Measurements from ENCODE around the gene MAP2K5. TPM values are rescaled to one million over a fixed set of nuclear protein-coding genes. Genes with fewer than 3 reads are reported as not detected.

MAP2K5 gene
- total and polyA plus RNA-seq, 2 experiments from 2014 or later, result 12.4 to 13.7 TPM

DNA sequence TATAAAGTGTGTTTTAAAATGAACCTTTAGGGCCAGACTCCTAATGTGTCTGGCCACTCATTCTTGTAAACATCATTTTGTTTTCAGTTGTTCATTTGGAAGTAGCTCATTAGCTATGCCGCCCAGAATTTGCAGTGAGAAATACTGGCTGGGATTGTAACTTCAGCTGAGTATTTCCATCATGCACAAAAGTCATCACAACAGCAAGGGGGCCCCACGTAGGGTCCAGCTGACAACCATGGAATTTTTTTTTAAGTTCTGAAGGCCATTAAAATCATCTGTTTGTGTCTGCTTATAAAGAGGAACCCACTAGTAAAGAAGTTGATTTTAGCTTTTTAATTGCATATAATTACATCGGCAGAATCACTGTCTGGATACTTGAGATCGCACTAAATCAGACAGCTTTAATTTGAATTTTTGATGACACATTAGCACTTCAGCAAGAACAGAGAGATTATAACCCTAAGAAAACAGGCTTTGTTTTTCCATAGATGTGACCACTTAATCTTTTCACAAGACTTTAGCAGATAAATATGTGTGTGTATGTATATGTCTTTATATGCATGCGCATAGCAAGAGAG lies 236.6 kb downstream of the MAP2K5 start:
- no peaks in the 10 kb centered on the region for H3K4me1 ChIP-seq (ENCODE audit: insufficient read depth)
- no peak overlapping the region for H3K4me3 ChIP-seq
- no peaks in the 10 kb centered on the region for H3K36me3 ChIP-seq (replicated peaks; ENCODE audit: insufficient read depth, low read depth)
- WGBS (ENCODE audit: low lambda C conversion rate, missing lambda C conversion rate), result 75% methylated on average over 5 of the region's 5 CpGs
- H3K9me3 ChIP-seq (ENCODE audit: low read depth), result no peaks in the 10 kb centered on the region
- no peak for DNase-seq (ENCODE audit: low spot score)
- no peaks in the 10 kb centered on the region for H3K9me2 ChIP-seq (replicated peaks; ENCODE audit: insufficient read depth)
- H3K27ac ChIP-seq, result no peak overlapping the region
- no peak overlapping the region for H2AFZ ChIP-seq
- TF ChIP-seq EZH2phosphoT487 (IDR thresholded peaks at IDR 0.05; ENCODE audit: low read depth, severe bottlenecking, unreplicated experiment), result no peak
- no peak for TF ChIP-seq EZH2 (IDR thresholded peaks at IDR 0.05; ENCODE audit: borderline replicate concordance)
- TF ChIP-seq, protein P1, sequence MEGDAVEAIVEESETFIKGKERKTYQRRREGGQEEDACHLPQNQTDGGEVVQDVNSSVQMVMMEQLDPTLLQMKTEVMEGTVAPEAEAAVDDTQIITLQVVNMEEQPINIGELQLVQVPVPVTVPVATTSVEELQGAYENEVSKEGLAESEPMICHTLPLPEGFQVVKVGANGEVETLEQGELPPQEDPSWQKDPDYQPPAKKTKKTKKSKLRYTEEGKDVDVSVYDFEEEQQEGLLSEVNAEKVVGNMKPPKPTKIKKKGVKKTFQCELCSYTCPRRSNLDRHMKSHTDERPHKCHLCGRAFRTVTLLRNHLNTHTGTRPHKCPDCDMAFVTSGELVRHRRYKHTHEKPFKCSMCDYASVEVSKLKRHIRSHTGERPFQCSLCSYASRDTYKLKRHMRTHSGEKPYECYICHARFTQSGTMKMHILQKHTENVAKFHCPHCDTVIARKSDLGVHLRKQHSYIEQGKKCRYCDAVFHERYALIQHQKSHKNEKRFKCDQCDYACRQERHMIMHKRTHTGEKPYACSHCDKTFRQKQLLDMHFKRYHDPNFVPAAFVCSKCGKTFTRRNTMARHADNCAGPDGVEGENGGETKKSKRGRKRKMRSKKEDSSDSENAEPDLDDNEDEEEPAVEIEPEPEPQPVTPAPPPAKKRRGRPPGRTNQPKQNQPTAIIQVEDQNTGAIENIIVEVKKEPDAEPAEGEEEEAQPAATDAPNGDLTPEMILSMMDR (IDR thresholded peaks at IDR 0.05; ENCODE audit: poor library complexity), result no peak
- H3K27me3 ChIP-seq, result no peaks in the 10 kb centered on the region
- no peaks in the 10 kb centered on the region for H3K79me2 ChIP-seq
- H3K4me2 ChIP-seq, result no peak overlapping the region
- H4K20me1 ChIP-seq (ENCODE audit: insufficient read depth, poor library complexity, severe bottlenecking), result no peaks in the 10 kb centered on the region

DNA sequence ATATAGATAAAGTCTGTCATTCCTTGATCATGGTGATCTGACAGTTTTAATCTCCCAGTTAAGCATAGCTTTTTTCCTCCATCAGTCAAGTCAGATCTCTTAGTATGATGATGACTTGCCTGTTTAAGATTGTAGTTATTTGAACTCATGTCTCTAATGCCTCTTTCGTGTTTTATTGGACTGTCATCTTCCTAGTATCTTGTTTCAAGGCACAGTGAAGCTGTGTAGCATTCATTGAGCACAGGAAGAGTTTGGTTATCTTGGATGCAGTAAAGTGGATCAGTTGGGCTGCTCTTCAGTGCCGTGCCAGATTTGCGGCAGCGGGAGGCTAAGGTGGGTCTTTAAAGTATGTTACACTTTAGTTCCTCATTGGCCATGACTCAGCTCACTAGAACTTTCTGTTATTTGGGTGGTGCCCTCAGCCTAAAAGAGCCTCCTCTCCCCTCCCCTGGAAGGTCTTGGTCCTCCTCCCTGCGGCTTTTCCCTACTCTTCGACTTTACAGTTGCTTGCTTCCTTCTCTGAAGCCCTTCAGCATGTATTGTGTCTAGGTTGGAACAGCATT lies 237.1 kb downstream of the MAP2K5 start:
- TF ChIP-seq, protein P1 (IDR thresholded peaks at IDR 0.05; ENCODE audit: poor library complexity), result no peak
- TF ChIP-seq EZH2phosphoT487 (IDR thresholded peaks at IDR 0.05; ENCODE audit: low read depth, severe bottlenecking, unreplicated experiment) (no peak), EZH2 (IDR thresholded peaks at IDR 0.05; ENCODE audit: borderline replicate concordance) (no peak)
- no peaks in the 10 kb centered on the region for H3K79me2 ChIP-seq
- no peak overlapping the region for H2AFZ ChIP-seq
- H3K4me2 ChIP-seq, result no peak overlapping the region
- H3K36me3 ChIP-seq (replicated peaks; ENCODE audit: insufficient read depth, low read depth), result no peaks in the 10 kb centered on the region
- no peaks in the 10 kb centered on the region for H4K20me1 ChIP-seq (ENCODE audit: insufficient read depth, poor library complexity, severe bottlenecking)
- no peak for DNase-seq (ENCODE audit: low spot score)
- H3K9me2 ChIP-seq (replicated peaks; ENCODE audit: insufficient read depth), result no peaks in the 10 kb centered on the region
- no peak overlapping the region for H3K4me3 ChIP-seq
- H3K9me3 ChIP-seq (ENCODE audit: low read depth), result no peaks in the 10 kb centered on the region
- no peaks in the 10 kb centered on the region for H3K27me3 ChIP-seq
- 61% methylated on average over 6 of the region's 6 CpGs for WGBS (ENCODE audit: low lambda C conversion rate, missing lambda C conversion rate)
- no peak overlapping the region for H3K27ac ChIP-seq
- no peaks in the 10 kb centered on the region for H3K4me1 ChIP-seq (ENCODE audit: insufficient read depth)

DNA sequence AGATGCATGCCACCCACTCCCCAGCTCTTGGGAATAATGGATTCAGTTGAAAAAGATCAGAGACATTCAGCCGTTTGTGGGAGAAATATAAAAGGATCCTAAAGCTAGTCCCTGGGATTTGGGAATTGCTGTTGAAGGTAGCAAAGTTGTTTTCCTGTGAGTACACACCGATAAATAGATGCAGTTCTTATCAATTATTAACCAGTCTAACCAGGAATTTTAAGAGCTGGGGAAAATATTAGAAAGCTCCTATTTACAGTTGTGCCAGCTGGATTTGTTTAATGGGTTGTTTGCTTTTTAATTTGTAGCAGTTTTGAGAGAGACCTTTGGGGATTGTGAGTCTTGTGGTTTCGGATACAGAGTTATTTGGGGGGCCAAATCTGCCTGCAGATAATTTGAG lies 238.6 kb downstream of the MAP2K5 start:
- Histone ChIP-seq H2AFZ (no peak overlapping the region), H3K4me1 (ENCODE audit: insufficient read depth) (no peaks in the 10 kb centered on the region), H3K4me2 (no peak overlapping the region), H3K79me2 (no peaks in the 10 kb centered on the region), H3K9me2 (replicated peaks; ENCODE audit: insufficient read depth) (no peaks in the 10 kb centered on the region), H3K4me3 (no peak overlapping the region), H3K27ac (no peak overlapping the region), H3K9me3 (ENCODE audit: low read depth) (no peaks in the 10 kb centered on the region), H3K27me3 (no peaks in the 10 kb centered on the region), H3K36me3 (replicated peaks; ENCODE audit: insufficient read depth, low read depth) (no peaks in the 10 kb centered on the region), H4K20me1 (ENCODE audit: insufficient read depth, poor library complexity, severe bottlenecking) (no peaks in the 10 kb centered on the region)
- no peak for DNase-seq (ENCODE audit: low spot score)
- no peak for TF ChIP-seq EZH2phosphoT487 (IDR thresholded peaks at IDR 0.05; ENCODE audit: low read depth, severe bottlenecking, unreplicated experiment)
- no peak for TF ChIP-seq EZH2 (IDR thresholded peaks at IDR 0.05; ENCODE audit: borderline replicate concordance)
- TF ChIP-seq, protein P1 (IDR thresholded peaks at IDR 0.05; ENCODE audit: poor library complexity), result no peak
- 74% methylated on average over 3 of the region's 3 CpGs for WGBS (ENCODE audit: low lambda C conversion rate, missing lambda C conversion rate)
